PC-3 (cell line): Measurements from ENCODE around the gene NKAIN2. TPM values are rescaled to one million over a fixed set of nuclear protein-coding genes. Genes with fewer than 3 reads are reported as not detected.

Source experiments
- ATAC-seq: fragments of 200-7000 bp; cut with Tn5 transposase; 2 replicates; pipeline ENCODE4 v1.9.1; 2020; ENCODE audit warnings: mild to moderate bottlenecking, moderate library complexity
- BruUV-seq: library from RNA; stranded (reverse); fragments of 400-500 nt; replicated peaks from 2 replicates; lab custom pipeline; 2021; lab: Mats Ljungman, UMichigan
- CTCF ChIA-PET: fragments of 300-600 bp; sonication (Branson Sonifier 250); formaldehyde crosslinking; loops from one replicate; lab custom pipeline; 2022; ENCODE audit warnings: antibody characterized with exemption; lab: Charles Lee
- POLR2A ChIA-PET: fragments of 300-600 bp; sonication (Branson Sonifier 250); formaldehyde crosslinking; loops from one replicate; lab custom pipeline; 2022; ENCODE audit warnings: antibody characterized with exemption; ENCODE audit not compliant: unreplicated experiment; lab: Charles Lee
- DNase-seq: peaks from one replicate; pipeline ENCODE4 v3.0.0-alpha.2; 2015
- H2AFZ ChIP-seq: fragments of 300-600 bp; sonication (generic); 2 replicates; pipeline ENCODE4 v1.6.0; 2016; ENCODE audit warnings: antibody characterized with exemption, low read length
- H3F3A ChIP-seq: fragments of 300-600 bp; sonication (generic); one replicate; pipeline ENCODE4 v1.6.0; 2017; ENCODE audit warnings: antibody characterized with exemption, low read length, control low read depth, mild to moderate bottlenecking; ENCODE audit not compliant: unreplicated experiment
- H3K27ac ChIP-seq: fragments of 300-600 bp; sonication (generic); 2 replicates; pipeline ENCODE4 v1.5.1; 2016; ENCODE audit warnings: mild to moderate bottlenecking, low read length
- H3K27me3 ChIP-seq: fragments of 300-600 bp; sonication (generic); 2 replicates; pipeline ENCODE4 v1.6.1; 2016; ENCODE audit warnings: low read length, mixed read lengths
- H3K36me3 ChIP-seq: fragments of 300-600 bp; sonication (generic); 2 replicates; pipeline ENCODE4 v1.6.1; 2016; ENCODE audit warnings: low read depth, mixed run types, low read length, mixed read lengths
- H3K4me1 ChIP-seq: fragments of 300-600 bp; sonication (generic); 2 replicates; pipeline ENCODE4 v1.5.1; 2016; ENCODE audit warnings: low read length; ENCODE audit not compliant: insufficient read depth
- H3K4me2 ChIP-seq: fragments of 300-600 bp; sonication (generic); 2 replicates; pipeline ENCODE4 v1.6.0; 2016; ENCODE audit warnings: low read length
- H3K4me3 ChIP-seq: fragments of 300-600 bp; sonication (generic); 2 replicates; pipeline ENCODE4 v1.5.1; 2016; ENCODE audit warnings: mild to moderate bottlenecking, low read length, mixed read lengths
- H3K79me2 ChIP-seq: fragments of 300-600 bp; sonication (generic); 2 replicates; pipeline ENCODE4 v1.6.1; 2017; ENCODE audit warnings: low read length, mixed read lengths
- H3K9ac ChIP-seq: fragments of 300-600 bp; sonication (generic); 2 replicates; pipeline ENCODE4 v1.6.0; 2016; ENCODE audit warnings: mild to moderate bottlenecking, low read length
- H3K9me2 ChIP-seq: fragments of 300-600 bp; sonication (generic); replicated peaks from 2 replicates; pipeline ENCODE4 v1.6.1; 2016; ENCODE audit warnings: mixed run types, low read length, mixed read lengths
- H3K9me3 ChIP-seq: fragments of 300-600 bp; sonication (generic); 2 replicates; pipeline ENCODE4 v1.6.1; 2016; ENCODE audit warnings: low read length, mixed read lengths
- H4K20me1 ChIP-seq: fragments of 300-600 bp; sonication (generic); 2 replicates; pipeline ENCODE4 v1.6.1; 2016; ENCODE audit warnings: low read length, mixed read lengths
- CTCF ChIP-seq: fragments of 300-600 bp; sonication (generic); conservative IDR thresholded peaks from 2 replicates; pipeline ENCODE4 v1.5.1; 2017; ENCODE audit warnings: antibody characterized with exemption, low read depth, mild to moderate bottlenecking, low read length
- EZH2 ChIP-seq: fragments of 300-600 bp; sonication (generic); IDR thresholded peaks from one replicate; pipeline ENCODE4 v1.6.1; 2017; ENCODE audit warnings: antibody characterized with exemption, mild to moderate bottlenecking, low read length; ENCODE audit not compliant: unreplicated experiment
- EZH2phosphoT487 ChIP-seq: fragments of 300-600 bp; sonication (generic); IDR thresholded peaks from 2 replicates; pipeline ENCODE4 v1.6.1; 2018; ENCODE audit warnings: mild to moderate bottlenecking, antibody characterized with exemption, low read length, borderline replicate concordance
- intact Hi-C: fragments of 100-400 bp; cut with micrococcal nuclease; formaldehyde crosslinking; loops from 2 replicates; pipeline ENCODE4 v1.9.0; 2023
- total RNA-seq: library from RNA; depleted of rRNA; stranded (reverse); fragments of >200 nt; gene quantifications from 2 replicates; pipeline ENCODE4 v1.2.3, GENCODE V29; 2014

The NKAIN2 gene
- total RNA-seq, 1 experiment from 2014 or later, result not detected

- ATAC-seq (no peak), DNase-seq (no peak)
- H4K20me1 ChIP-seq, result no peaks in the 10 kb centered on the region
- peaks cover 17% of the 10 kb centered on the region for H3K27me3 ChIP-seq
- H3K9ac ChIP-seq, result no peak overlapping the region
- H3K9me2 ChIP-seq, result no peaks in the 10 kb centered on the region
- H3K9me3 ChIP-seq, result no peaks in the 10 kb centered on the region
- H3K4me1 ChIP-seq, result no peaks in the 10 kb centered on the region
- no peaks in the 10 kb centered on the region for H3K36me3 ChIP-seq
- H2AFZ ChIP-seq, result no peak overlapping the region
- no TSS peak for BruUV-seq
- intact Hi-C loops, result no loop called here
- ChIA-PET CTCF (no interaction called here), POLR2A (no interaction called here)
- H3K27ac ChIP-seq, result no peak overlapping the region
- H3K79me2 ChIP-seq, result no peaks in the 10 kb centered on the region
- no peak overlapping the region for H3K4me3 ChIP-seq
- no peak for TF ChIP-seq EZH2phosphoT487
- no peak for TF ChIP-seq EZH2
- TF ChIP-seq CTCF, result no peak
- H3K4me2 ChIP-seq, result no peak overlapping the region
- no peaks in the 10 kb centered on the region for H3F3A ChIP-seq
Measured at GRCh38 chr6:124747349-124747748, 943.7 kb downstream of the NKAIN2 start.

DNA sequence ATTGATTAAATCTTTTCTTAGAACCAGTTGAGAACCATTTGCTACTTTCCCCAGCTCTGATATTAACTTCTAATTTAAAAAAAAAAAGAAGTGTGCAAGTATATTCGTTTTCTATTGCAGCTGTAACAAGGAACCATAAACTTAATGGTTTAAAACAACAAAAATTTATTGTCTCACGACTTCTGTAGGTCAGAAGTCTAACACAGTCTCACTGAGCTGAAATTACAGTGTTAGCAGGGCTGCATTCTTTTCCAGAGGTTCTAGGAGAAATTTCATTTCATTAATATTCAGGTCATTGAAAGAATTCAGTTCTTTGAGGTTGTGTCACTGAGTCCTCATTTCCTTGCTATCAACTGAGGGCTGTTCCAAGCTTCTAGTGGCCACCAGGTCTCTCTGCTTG lies 945.1 kb downstream of the NKAIN2 start:
- DNase-seq (no peak), ATAC-seq (no peak)
- Histone ChIP-seq H3K9me2 (no peaks in the 10 kb centered on the region), H3K79me2 (no peaks in the 10 kb centered on the region), H3K4me2 (no peak overlapping the region), H3K9ac (no peak overlapping the region), H2AFZ (no peak overlapping the region), H3K27ac (no peak overlapping the region), H3K36me3 (no peaks in the 10 kb centered on the region), H3K4me1 (no peaks in the 10 kb centered on the region), H3F3A (no peaks in the 10 kb centered on the region), H4K20me1 (no peaks in the 10 kb centered on the region), H3K4me3 (no peak overlapping the region), H3K27me3 (peaks cover 17% of the 10 kb centered on the region), H3K9me3 (no peaks in the 10 kb centered on the region)
- TF ChIP-seq CTCF (no peak), EZH2phosphoT487 (no peak), EZH2 (no peak)
- intact Hi-C loops, result no loop called here
- ChIA-PET CTCF (no interaction called here), POLR2A (no interaction called here)
- no TSS peak for BruUV-seq

DNA sequence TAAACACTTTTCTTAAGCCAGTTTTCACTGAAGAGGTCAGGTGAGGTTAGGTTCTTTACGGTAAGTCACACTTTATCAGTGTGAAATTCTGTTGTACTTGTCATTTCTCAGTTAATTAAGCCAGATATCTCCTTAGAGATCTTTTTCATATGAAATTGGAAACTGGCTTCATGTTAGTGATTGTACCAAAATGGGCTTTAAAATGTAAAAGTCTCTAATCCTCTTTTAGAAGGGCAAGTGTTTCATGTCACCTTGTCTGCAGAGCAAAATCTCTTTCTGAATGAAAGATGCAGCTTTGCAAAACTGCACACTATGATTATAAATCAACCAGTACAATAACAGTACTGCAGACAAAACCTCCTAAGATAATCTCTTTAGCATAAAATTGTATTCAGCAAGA lies 949.3 kb downstream of the NKAIN2 start:
- CTCF ChIA-PET, result no interaction called here

More for the DNA sequence above, 949.3 kb downstream of the NKAIN2 start:
- no peaks in the 10 kb centered on the region for H3K9me3 ChIP-seq
- H3F3A ChIP-seq, result no peaks in the 10 kb centered on the region
- DNase-seq (no peak), ATAC-seq (no peak)
- H3K27ac ChIP-seq, result no peak overlapping the region
- H3K9ac ChIP-seq, result no peak overlapping the region
- H4K20me1 ChIP-seq, result no peaks in the 10 kb centered on the region
- intact Hi-C loops, result no loop called here
- no peaks in the 10 kb centered on the region for H3K27me3 ChIP-seq
- BruUV-seq, result no TSS peak
- no peak overlapping the region for H3K4me2 ChIP-seq
- no peaks in the 10 kb centered on the region for H3K9me2 ChIP-seq
- no peak overlapping the region for H3K4me3 ChIP-seq
- POLR2A ChIA-PET, result no interaction called here
- no peak for TF ChIP-seq EZH2phosphoT487
- no peak for TF ChIP-seq EZH2
- no peak for TF ChIP-seq CTCF
- no peaks in the 10 kb centered on the region for H3K4me1 ChIP-seq
- H3K79me2 ChIP-seq, result no peaks in the 10 kb centered on the region
- no peak overlapping the region for H2AFZ ChIP-seq
- no peaks in the 10 kb centered on the region for H3K36me3 ChIP-seq
